Caki2 (cell line): ENCODE results near the gene CBX1. TPM values are rescaled to one million over a fixed set of nuclear protein-coding genes. Genes with fewer than 3 reads are reported as not detected.

Experiments used
- DNase-seq: peaks from one replicate; pipeline ENCODE4 v3.0.0-alpha.2; 2015; ENCODE audit warnings: low read depth
- in situ Hi-C: cut with HindIII; loops from 2 replicates; pipeline ENCODE4 v1.10.0; 2016; ENCODE audit warnings: low sequenced_read_pairs, low pct_unique_long_range_greater_than_20kb, mixed read lengths
- total RNA-seq: library from RNA; depleted of rRNA; stranded (reverse); fragments of >200 nt; shearing (Covaris generic); gene quantifications from 2 replicates; pipeline ENCODE4 v1.2.3, GENCODE V29; 2014; ENCODE audit warnings: low replicate concordance

The CBX1 gene
- total RNA-seq, 1 experiment from 2014 or later = 26.1 TPM

DNA sequence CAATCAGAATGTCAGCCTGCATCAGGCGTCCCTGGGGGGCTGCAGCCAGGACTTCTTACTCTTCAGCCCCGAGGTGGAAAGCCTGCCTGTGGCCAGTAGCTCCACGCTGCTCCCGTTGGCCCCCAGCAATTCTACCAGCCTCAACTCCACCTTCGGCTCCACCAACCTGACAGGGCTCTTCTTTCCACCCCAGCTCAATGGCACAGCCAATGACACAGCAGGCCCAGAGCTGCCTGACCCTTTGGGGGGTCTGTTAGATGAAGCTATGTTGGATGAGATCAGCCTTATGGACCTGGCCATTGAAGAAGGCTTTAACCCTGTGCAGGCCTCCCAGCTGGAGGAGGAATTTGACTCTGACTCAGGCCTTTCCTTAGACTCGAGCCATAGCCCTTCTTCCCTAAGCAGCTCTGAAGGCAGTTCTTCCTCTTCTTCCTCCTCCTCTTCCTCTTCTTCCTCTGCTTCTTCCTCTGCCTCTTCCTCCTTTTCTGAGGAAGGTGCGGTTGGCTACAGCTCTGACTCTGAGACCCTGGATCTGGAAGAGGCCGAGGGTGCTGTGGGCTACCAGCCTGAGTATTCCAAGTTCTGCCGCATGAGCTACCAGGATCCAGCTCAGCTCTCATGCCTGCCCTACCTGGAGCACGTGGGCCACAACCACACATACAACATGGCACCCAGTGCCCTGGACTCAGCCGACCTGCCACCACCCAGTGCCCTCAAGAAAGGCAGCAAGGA lies 42.7 kb downstream of the CBX1 start:
- in situ Hi-C loops = no loop called here
- no peak for DNase-seq

- no peak for DNase-seq
- in situ Hi-C loops = no loop called here
Observed at GRCh38 chr17:48057626-48058025, 43.7 kb downstream of the CBX1 start.

- no peak for DNase-seq
- in situ Hi-C loops = no loop called here
Observed at GRCh38 chr17:48056879-48057278, 44.4 kb downstream of the CBX1 start.

DNA sequence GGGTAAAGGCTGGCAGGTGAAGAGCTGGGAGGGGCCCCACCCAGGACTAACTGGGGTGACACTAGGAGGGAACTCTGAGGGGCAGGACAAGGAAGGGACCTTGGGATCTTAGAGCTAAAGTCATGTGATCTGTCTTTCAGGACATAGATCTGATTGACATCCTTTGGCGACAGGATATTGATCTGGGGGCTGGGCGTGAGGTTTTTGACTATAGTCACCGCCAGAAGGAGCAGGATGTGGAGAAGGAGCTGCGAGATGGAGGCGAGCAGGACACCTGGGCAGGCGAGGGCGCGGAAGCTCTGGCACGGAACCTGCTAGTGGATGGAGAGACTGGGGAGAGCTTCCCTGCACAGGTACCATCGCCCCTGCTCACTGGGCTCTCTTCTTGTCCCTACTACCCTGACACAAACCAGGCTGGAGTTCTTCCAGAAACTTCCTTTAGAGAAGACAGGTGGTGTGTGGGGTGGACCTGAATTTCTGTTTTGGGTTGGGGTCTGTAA lies 45.0 kb downstream of the CBX1 start:
- in situ Hi-C loops = no loop called here
- no peak for DNase-seq

GRCh38 chr17:48055531-48056245 lies 45.6 kb downstream of the CBX1 start:
- DNase-seq = peak; percentile 80
- in situ Hi-C loops = no loop called here

GRCh38 chr17:48054238-48055185 lies 46.8 kb downstream of the CBX1 start:
- in situ Hi-C loops = no loop called here
- DNase-seq = peak; percentile 96

DNA sequence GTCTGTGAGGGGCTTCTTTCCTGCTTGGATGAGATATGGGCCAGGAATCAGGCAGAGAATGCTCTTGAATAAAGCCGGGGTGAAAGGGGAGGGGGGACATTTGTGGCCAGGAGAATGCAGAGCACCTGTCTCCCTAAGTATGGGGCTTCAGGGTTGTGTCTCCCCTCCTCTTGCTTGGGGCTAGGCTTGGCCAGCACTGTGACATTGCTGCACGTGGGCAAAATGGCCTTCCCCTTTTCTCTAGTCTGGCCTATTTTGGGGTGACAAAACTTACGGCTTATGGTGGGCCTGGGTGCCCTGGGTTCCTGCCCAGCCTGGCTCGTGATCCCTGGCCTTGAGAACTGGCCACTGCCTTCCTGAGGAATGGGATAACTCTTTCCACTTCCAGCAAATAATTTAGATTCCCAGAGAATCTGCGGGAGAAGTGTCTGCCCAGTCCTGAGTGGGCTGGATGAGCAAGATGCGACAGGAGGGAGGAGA lies 47.5 kb downstream of the CBX1 start:
- in situ Hi-C loops = no loop called here

GRCh38 chr17:48052956-48053757 lies 48.1 kb downstream of the CBX1 start:
- peak; percentile 28 for DNase-seq
- in situ Hi-C loops = no loop called here

More for the DNA sequence above, 47.5 kb downstream of the CBX1 start:
- no peak for DNase-seq

DNA sequence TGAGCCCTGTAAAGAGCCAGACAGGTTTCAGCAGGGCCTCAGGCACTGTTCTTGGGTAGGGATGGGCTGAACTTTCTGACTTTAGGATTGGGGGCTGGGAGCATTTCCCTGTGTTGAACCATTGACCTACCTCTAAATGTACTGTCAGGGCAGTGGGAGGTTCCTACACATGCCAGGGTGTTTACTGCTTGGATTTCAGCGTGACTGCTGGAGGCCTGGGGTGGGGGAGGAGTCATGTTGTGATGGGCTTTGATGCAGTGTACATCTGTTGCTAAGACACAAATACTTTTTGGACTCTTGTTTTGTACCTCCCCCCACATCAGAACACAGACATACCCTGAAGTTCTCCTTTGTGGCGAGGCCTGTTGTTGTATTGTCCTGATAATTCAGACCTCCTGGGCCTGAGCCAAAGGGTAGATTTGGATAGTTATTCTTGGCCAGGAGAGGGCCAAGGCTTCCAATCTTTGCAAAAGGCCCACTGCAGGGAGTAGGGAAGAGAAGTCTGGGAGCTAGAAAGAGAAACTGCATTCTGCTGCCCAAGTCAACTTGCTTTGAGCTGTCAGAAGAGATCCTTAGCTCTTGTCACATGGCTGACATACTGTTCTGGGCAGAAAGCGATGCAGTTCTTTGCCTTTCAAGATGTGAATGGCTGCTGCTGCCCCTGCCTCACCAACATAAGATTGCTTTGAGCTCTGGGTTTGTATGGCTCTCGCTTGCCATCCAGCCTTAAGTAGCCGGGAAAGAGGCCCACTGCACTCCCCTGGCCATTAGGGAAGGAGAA lies 49.4 kb downstream of the CBX1 start:
- in situ Hi-C loops = no loop called here
- DNase-seq = peak; percentile 30

GRCh38 chr17:48051283-48051682 lies 50.0 kb downstream of the CBX1 start:
- DNase-seq = no peak
- in situ Hi-C loops = no loop called here

GRCh38 chr17:48048384-48049126 lies 52.7 kb downstream of the CBX1 start:
- peak; percentile 93 for DNase-seq
- in situ Hi-C loops = no loop called here

- peak; percentile 99 for DNase-seq
- in situ Hi-C loops = no loop called here
Observed at GRCh38 chr17:48047741-48048383, 53.4 kb downstream of the CBX1 start, which contains the start of gene NFE2L1. Gene NFE2L1, plus strand, starts transcription at chr17:48048359. Its CDS starts 2,760 bp downstream, at chr17:48051119.

DNA sequence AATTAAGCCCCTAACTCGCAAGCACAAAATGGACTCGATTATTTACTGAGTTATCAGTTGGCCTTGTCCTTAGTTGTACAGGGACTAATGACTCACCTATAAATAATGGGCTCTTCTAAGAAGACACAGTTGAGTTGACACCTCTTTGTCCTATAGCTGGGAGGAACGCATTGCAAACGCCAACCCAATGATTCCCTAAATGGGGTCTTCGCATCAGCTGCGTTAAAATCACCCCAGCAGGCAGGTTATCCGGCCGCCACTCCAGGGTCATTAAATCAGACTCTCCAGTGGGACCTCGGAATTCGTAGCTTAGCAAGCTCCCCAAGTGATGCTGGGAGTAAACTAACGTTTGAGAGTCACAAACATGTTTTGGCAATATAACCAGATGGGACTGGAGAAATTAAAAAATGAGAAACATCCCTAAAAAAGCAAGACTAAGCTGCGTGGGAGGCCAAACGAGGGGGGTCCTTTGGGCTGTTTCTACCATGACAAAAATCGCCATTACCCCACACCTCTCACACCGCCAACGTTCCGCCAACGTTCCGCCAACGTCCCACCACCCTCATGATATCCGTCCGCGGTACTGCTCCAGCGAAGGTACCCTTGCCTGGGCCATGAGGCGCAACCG lies 54.1 kb downstream of the CBX1 start:
- in situ Hi-C loops = no loop called here
- no peak for DNase-seq

DNA sequence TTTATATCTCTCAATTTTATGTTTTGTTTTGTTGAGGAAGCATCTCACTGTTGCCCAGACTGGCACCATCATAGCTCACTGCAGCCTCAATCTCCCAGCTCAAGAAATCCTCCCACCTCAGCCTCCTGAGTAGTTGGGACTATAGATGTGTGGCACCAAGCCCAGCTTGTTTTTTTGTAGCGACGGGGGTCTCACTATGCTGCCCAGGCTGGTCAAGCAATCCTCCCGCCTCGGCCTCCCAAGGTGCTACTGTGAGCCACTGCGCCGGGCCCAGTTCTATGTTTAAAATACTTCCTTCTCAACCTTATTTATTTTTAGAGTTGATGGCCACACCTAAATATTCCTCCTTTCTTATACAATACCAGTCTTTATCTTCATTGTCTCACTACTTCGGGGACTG lies 55.0 kb downstream of the CBX1 start:
- in situ Hi-C loops = no loop called here
- no peak for DNase-seq

DNA sequence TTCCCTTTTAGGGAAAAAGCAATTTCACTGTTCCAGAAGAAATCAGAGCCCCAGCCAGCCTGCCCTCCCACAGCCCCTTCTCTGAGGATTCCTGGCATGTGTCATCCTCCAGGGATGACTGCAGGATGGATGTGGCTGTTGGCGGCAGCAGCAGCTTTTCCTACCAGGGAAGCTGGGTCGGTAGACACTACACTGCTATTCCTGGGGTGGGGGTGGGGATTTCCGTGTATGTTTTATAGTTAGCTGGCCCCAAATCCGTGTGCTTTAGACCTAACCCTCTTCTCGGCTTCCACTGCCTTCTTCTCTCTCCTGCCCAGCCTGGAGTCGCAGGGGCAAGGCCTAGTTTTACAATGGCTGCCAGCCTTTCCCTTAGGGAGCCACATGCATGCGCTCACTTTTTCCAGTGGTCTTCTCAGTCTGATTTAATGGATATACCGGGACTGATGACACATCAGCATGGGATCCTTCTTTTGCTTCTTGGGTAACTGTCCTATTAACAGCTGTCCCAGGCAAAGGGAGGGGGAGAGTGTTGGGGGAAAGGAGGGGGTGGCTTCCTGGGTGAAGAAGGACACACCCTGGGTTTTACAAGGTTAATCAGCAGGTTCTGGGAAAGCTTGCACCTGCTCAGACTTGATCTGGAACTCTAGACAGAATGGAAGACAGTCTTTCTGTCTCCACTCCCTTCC lies 55.8 kb downstream of the CBX1 start:
- in situ Hi-C loops = no loop called here
- peak; percentile 25 for DNase-seq
